Tibial artery (tissue), 4 donors: ENCODE measurements around the gene SUGP1.

Experiments
- DNase-seq, 2 donors: peaks; one replicate each; pipeline ENCODE4 v3.0.0-alpha.2; 2019
- H3K27ac ChIP-seq, 2 donors: fragments of 200-600 bp; sonication (generic) in 1 of 2; 1 replicate in 1 of 2; 2 replicates in 1 of 2; pipeline ENCODE4 v1.5.1; 2018 to 2019; ENCODE audit warnings: mild to moderate bottlenecking in 1 of 2
- H3K27me3 ChIP-seq, 2 donors: fragments of 200-600 bp; sonication (generic) in 1 of 2; one replicate each; pipeline versions ENCODE4 v1.5.1 to v1.6.0; 2016 to 2019
- H3K36me3 ChIP-seq, 3 donors: fragments of 200-600 bp; sonication (generic) in 2 of 3; one replicate each; pipeline ENCODE4 v1.5.1; 2016 to 2019; ENCODE audit warnings: mild to moderate bottlenecking in 2 of 3
- H3K4me1 ChIP-seq, 4 donors: fragments of 200-600 bp; sonication (generic) in 2 of 4; 1 replicate in 3 of 4; 2 replicates in 1 of 4; pipeline ENCODE4 v1.5.1; 2016 to 2019
- H3K4me3 ChIP-seq, 2 donors: fragments of 200-600 bp; sonication (generic) in 1 of 2; 1 replicate in 1 of 2; 2 replicates in 1 of 2; pipeline ENCODE4 v1.5.1; 2018 to 2019; ENCODE audit warnings: mild to moderate bottlenecking in 2 of 2
- H3K9me3 ChIP-seq, 3 donors: fragments of 200-600 bp; sonication (generic) in 1 of 3; one replicate each; pipeline ENCODE4 v1.5.1; 2016 to 2019
- intact Hi-C: fragments of 100-400 bp; cut with DNase I; formaldehyde crosslinking; loops from one replicate; pipeline ENCODE4 v1.15.0; 2023; ENCODE audit warnings: low total_unique reads
- TF ChIP-seq, protein P1 (sequence below), 2 experiments: fragments of 200-600 bp in 1 of 2; fragments of 450-650 bp in 1 of 2; IDR thresholded peaks; one replicate each; pipeline ENCODE4 v1.5.1; 2017 to 2019; ENCODE audit warnings: antibody characterized with exemption in 2 of 2, mild to moderate bottlenecking in 1 of 2, moderate library complexity in 1 of 2

Gene SUGP1

DNA sequence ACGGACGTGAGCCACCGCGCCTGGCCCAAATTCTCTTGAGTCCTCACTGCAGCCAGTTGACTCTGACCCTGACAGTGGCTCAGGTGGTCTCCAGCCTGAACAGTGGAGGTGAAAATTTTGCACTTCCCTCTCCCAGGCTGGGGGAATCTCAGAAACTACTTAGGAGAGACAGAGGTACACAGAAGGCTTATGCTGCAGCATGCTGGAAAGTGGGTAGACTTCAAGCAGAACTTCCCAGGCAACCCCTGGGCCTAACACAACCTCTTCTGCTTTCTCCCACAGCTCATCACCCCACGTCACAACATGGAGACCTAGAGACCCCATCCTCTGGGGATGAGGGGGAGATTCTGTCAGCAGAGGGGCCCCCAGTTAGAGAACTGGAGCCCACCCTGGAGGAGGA is 94.1 kb downstream of the SUGP1 start:
- H3K27ac ChIP-seq, result no peak overlapping the region
- DNase-seq, result no peak
- TF ChIP-seq, protein P1, sequence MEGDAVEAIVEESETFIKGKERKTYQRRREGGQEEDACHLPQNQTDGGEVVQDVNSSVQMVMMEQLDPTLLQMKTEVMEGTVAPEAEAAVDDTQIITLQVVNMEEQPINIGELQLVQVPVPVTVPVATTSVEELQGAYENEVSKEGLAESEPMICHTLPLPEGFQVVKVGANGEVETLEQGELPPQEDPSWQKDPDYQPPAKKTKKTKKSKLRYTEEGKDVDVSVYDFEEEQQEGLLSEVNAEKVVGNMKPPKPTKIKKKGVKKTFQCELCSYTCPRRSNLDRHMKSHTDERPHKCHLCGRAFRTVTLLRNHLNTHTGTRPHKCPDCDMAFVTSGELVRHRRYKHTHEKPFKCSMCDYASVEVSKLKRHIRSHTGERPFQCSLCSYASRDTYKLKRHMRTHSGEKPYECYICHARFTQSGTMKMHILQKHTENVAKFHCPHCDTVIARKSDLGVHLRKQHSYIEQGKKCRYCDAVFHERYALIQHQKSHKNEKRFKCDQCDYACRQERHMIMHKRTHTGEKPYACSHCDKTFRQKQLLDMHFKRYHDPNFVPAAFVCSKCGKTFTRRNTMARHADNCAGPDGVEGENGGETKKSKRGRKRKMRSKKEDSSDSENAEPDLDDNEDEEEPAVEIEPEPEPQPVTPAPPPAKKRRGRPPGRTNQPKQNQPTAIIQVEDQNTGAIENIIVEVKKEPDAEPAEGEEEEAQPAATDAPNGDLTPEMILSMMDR (IDR thresholded peaks at IDR 0.05), result no peak
- intact Hi-C loops, result no loop called here
- H3K27me3 ChIP-seq, result peaks cover 0 to 61% of the 10 kb centered on the region in 2 donors
- no peaks in the 10 kb centered on the region for H3K9me3 ChIP-seq
- peaks cover 0 to 9% (median 7%) of the 10 kb centered on the region in 4 donors for H3K4me1 ChIP-seq
- no peak overlapping the region for H3K4me3 ChIP-seq
- H3K36me3 ChIP-seq, result no peaks in the 10 kb centered on the region
